NCI-H146 (cell line): Measurements from ENCODE around the gene KRTAP7-1.

Experiments
- DNase-seq: peaks from one replicate; lab custom pipeline; 2025; lab: John Stamatoyannopoulos, UW

KRTAP7-1 gene, protein sequence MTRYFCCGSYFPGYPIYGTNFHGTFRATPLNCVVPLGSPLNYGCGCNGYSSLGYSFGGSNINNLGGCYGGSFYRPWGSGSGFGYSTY

DNA sequence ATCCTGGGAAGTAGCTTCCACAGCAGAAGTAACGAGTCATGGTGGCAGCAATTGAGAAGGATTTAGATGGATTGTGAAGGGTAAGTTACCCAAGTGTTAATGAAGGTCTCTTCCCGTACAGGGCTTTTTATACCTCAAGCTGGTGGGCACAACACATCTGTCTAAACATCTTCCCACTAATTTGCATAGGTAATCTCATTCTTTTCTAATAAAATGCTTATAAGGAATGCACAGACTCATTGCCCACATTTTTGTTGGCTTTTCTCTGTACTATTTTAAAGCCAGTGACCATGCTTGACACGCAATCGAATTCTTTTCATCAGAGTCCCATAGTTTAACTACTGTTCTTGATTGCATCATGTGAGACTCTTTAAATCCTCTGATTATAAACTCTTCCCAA lies at the start of gene KRTAP7-1:
Gene KRTAP7-1, minus strand, starts transcription at position 101 of the 400 bp plus-strand sequence. Its CDS starts 61 bp downstream, at position 40.
- DNase-seq, result no peak

DNA sequence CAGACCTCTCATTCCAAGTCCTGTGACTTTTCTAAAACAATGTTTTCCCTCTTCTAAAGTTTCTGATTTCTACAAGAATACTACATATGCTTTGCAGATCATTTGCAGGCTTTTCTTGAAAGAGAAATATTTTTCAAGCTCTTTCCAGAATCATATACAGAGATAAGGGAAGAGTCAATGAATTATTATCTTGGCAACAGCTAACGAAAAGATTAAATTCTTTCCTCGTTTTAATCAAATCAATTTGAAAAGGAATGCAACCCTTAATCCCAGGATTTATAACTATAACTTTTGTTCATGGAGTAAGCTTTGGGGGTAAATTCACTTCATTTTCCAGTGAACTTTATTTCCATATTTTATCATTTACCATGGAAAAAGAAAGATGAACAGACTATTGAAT lies 45.0 kb upstream of the KRTAP7-1 start:
- DNase-seq, result no peak

DNA sequence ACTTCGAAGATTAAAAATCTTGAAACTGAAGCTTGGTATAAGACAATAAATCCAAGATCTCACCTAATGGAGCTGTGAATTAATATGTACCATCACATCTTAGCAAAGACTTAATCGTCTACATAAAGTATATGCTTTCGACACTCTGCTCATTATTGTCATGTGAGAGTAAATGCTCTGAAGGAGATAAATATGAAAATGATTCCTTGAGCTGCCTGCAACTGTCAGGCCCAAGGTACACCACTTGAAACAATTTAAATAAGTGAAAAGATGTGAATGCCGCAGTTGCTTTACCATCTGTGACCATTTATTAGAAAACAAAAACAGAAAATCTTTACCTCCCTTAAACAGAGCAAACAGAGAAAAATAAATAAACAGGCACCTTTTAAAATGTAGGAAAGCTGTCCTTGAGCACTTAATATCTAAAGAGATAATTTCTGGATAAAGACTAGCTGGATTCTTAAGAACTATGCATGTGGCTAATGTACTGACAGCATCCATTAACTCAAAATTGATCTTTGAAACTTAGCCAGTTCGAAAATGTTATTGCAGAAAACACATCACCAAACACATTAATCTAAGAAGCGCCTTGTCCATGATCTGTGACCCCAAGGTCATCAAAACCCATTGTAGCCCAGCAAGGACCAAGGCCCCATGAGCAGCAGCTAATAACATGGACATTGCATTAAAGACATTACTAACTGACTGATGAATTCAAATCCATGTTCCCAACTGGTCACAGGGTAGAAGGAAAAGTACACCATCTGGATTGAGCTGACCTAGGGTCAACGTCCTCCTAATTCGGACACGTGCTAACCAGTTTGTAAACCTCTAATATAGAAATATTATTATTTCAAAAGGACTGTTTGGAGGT lies 18.3 kb upstream of the KRTAP7-1 start:
- no peak for DNase-seq

DNA sequence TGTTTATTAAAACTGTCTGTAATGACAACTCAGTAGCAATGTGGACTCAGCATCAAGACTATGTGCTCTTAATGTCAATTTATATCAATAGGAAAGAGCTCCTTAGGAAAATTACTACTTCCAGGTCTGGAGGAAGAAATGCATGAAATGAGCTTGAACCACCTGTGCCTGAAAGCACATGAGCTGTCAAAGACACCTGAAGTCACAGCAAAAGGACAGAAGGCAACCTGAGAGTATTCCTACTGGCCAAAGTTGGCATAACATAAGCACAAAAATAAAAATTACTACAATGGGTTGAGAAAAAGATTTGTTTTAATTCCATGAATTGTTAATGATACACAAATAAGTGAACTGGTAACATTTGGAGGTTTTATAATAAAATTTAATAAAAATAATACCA lies 13.4 kb upstream of the KRTAP7-1 start:
- no peak for DNase-seq

DNA sequence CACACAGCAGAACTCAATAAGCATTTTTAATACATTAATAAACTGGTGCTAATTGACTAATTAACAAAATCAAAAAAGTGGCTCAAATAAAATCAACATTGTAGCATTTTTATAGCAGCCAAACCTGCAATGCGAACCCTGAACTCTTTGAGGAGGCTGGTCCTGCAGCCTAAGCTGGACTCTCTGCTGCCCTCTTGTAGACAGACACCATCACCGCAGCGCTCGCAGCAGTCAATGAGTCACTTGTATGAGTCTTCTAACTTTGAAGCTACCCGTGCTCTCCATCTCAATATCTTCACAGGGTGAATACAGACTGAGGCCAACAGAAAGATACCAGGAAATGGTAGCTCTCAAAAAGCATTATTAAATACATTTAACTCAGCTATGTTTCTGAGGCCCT lies 9.7 kb upstream of the KRTAP7-1 start:
- DNase-seq, result peak; percentile 9

DNA sequence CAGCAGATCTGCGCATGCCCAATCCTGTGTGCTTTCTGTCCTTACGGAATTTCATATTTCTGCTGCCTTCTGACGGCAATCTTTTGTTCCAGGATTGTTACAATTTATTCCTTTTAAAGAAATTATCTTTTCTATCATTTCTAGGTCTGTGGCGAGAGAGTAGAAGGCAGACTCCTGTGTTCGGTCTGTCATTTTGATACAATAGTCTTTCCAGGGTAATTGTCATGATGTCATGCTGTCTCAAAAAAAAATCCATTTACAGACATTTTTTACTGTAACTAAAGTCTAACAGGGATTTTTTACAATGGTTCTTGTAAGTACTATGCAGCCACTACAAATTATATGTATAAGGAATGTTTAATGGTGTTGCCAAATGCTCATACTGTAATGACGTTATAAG lies 9.0 kb upstream of the KRTAP7-1 start:
- DNase-seq, result no peak

DNA sequence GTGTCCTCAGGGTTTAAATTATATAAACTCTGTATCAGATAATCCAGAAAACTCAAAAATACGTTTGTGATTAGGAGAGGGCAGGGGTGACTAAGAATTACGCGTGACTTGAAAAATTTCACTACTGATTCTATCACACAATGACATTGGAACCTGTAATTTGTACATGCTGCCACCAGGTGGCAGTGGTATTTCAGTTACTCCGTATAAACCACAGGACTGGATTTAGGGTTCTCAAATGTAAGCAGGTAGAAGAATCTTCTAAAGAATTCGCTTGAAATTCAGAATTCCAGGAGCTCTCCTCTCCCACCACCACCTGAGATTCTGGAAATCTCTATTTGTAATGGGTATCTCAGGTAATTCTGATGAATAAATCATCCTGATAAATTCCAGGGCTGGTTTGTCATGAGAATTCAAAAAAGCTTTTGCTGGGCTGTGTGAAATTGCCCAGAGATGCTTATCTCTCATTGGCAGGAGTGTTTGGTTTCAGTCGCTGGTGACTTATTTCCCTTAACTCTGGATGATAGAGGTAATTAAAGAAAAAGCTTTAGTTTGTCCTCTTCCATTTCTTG lies 1.7 kb upstream of the KRTAP7-1 start:
- peak; percentile 21 for DNase-seq

DNA sequence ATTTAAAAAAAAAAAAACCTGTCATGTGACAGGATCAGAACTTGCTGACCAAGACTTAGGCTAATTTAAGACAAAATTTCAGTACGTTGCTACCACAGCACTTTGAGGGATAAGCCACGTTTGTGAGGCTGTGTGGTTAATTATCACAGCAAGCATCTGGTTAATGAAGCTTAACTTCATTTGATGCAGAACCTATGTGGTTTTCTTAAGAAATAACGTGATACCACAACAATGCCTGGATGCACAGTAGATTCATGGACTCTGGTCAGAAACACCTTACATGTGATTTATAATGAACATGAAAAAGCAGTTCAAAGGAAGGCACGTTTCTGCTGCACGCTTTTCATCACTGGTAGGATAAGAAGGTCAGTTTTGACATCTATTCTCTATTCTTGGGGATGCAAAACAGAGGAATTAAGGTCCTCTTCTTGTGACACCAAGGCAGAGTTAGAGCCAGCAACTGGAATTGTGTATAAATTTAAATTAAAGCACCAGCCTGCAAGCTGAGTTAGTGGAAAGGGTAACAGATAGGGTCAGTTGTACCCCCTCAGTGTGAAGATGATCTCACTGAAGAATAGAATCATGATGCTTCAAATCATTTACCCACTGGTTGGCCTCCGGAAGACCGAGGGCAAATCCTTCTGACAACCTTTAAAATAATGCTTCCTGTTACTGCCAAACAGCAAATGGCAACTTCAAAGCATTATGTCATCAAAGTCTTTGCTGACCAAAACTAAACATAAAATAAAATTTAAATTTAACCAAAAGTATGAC lies 10.5 kb downstream of the KRTAP7-1 start:
- no peak for DNase-seq

DNA sequence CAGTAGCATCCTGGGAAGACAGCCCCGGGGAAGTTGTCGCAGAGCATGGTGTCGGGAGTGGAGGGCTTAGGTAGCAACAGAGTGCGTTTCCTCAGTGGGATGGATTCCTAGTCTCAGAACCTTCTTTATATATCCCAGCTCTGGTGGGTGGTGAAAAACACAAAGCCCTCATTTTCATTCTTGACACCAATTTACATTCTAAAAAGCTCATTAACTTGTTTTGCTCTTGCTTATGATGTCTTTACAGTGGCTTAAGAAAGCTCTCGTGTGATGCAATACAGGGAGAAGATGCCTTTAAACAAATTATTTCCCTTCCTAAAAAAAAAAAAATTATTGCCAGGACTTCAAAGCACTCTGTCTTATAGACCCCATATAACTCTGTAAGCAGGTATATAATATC lies 16.4 kb downstream of the KRTAP7-1 start, which contains the start of gene KRTAP8-1:
Gene KRTAP8-1, minus strand, starts transcription at position 101 of the 400 bp plus-strand sequence. Its CDS starts 54 bp downstream, at position 47.
- no peak for DNase-seq

DNA sequence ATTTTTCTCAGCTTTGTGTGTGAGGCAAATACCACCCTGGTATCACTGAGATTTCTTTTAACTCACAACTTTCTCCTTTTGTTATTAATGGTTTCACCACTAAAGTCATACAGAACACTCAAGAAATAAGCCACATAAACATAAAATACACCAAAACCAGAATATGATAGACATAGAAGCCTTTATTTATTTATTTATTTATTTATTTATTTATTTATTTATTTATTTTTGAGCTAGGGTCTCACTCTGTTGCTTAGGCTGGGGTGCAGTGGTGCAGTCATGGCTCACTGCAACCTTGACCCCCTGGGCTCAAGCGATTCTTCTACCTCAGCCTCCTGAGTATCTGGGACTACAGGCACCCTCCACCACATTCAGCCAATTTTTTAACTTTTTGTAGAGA lies 29.0 kb downstream of the KRTAP7-1 start:
- DNase-seq, result no peak

DNA sequence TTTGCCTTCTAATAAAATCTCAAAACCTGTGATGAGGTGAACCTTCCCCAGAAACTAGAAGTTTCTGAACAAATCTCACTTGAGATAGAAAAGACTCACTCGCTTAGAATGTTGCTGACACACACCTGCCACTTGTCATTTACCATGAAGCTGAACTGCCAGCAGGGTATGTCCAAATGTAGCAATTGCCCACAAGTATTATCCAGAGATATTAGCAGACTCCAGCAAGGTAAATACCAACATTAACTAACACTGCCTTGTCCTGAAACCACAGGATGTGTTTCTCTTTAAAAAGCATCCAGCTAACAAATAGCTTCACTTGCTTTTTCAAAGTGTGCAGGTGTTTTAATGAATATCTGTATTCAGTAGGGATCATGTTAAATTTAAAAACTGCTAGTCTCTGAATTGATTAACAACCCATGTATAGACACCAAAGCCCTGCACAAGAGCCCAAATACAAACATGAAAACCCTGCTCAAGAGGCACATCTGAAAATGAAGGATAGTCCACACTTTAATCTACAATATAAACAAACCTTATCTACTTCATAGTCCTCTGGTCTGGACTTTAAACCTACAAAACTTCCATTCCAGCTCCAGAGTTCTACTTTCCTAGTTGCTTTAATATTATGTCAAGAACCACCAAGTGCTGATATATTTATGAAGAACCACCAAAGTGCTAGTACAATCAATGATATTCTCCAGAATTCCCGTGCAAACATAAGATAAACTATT lies 35.8 kb downstream of the KRTAP7-1 start:
- no peak for DNase-seq

DNA sequence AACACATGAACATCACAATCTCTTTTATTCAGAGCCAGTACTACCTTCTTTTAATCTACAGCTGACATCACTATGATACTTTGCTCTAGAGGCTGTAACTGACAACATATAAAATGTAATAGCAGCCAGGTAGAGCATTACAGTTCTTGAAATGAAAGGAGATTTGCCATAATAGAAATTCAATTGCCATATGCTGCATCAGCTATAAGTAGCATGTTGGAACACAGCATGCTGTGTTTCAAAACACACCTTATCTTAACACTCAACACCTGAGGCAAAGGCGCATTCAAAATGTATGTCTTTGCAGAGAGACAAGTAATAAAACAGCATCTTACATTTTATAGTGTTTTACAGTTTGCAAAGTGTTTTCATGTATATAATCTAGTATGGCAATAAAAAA lies 50.3 kb downstream of the KRTAP7-1 start:
- DNase-seq, result no peak
